Hematopoietic multipotent progenitor cell treated with erythropoietin and hydrocortisone succinate and interleukin-3 and kit ligand, for 4 days (in vitro differentiated cells): ENCODE measurements around the gene CHST11.
"Not testable (repeated sequence)": the region's sequence is repeated elsewhere in the genome, so short reads cannot be mapped to it uniquely, and the experiment has no call there.

Experiments used
- DNase-seq: peaks from one replicate; pipeline ENCODE4 v3.0.0-alpha.2; 2015

CHST11 gene

DNA sequence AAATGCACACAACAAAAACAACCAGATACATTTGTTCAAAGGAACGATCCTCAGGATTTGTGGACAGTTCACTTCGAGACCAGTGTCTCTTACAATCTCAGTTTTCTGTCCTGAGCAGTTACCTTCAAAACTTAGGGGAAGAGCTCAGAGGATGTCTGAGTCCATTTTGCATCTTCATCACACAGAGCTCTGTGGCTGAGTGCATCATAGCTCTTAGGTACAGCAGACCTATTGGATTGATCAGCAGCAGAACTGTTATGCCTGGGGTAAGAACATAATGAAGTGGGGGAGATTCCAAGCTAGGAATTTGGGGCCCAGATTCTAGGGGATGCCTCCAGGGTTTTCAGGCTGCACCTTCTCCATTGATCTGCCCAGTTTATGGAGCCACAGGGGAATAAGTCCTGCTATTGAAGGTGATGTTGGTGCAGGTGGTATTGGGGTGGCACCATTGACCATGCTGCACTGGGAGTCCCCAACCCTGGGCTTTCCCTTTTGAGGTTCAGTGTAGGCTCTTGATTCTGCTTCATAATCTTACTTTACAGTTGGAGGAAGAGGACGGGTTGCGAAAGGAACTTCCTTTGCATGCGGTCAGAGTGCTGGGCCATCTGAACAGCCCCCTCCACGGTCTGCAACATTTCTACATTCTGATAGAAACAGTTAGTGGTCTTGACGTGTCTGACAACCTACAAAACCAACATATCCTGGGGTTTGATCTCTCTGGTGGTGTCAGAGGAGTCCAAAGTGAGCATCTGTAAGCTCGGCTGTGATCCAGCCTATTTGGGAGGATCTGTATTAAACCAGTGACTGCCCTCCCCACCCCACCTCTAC, 112.8 kb downstream of the CHST11 start:
- peak; percentile 97 for DNase-seq

DNA sequence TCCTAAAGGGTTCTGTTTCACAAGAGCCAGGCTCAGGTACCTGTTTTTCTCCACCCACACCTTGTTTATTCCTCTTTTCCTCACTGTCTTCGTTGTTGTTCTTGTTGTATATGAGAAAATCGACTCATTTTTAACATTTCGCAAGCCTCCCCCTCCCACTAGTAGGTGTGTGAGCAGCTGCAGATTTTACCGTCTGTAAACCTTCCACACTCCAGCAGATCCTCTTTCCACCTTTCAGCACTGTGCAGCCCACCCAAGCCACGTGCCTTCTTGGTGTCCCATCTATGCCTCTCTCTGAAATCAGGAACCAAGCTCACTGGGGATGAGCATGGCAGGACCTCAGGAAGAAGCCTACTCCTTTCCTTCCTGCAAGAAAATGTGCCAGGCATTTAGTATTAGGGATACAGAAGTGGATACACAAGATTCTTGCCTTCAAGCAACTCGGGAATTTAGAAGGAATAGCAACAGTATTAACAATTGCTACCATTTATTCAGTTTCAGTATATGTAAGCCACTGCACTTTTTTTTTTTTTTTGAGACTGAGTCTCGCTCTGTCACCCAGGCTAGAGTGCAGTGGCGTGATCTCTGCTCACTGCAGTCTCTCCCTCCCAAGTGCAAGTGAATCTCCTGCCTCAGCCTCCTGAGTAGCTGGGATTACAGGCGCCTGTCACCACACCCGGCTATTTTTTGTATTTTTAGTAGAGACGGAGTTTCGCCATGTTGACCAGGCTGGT, 113.6 kb downstream of the CHST11 start:
- DNase-seq, result no peak

DNA sequence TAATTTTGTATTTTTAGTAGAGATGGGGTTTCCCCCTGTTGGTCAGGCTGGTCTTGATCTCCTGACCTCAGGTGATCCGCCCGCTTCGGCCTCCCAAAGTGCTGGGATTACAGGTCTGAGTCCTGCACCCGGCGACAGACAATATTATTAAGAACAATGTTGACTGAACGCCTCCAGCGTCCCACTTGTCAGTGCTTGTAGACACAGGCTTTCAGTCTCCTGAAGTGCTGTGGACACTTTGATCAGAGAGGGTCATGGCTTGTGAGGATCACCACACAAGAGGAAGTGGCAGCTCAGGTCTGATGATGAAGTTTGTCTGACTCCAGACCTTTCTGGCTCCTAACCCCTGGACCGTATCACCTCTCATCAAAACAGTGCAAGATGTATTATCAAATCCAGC, 114.6 kb downstream of the CHST11 start:
- peak; percentile 61 for DNase-seq

DNA sequence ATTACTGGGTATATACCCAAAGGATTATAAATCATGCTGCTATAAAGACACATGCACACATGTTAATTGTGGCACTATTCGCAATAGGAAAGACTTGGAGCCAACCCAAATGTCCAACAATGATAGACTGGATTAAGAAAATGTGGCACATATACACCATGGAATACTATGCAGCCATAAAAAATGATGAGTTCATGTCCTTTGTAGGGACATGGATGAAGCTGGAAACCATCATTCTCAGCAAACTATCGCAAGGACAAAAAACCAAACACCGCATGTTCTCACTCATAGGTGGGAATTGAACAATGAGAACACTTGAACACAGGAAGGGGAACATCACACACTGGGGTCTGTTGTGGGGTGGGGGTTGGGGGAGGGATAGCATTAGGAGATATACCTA, 117.6 kb downstream of the CHST11 start:
- DNase-seq, result not testable (repeated sequence)

DNA sequence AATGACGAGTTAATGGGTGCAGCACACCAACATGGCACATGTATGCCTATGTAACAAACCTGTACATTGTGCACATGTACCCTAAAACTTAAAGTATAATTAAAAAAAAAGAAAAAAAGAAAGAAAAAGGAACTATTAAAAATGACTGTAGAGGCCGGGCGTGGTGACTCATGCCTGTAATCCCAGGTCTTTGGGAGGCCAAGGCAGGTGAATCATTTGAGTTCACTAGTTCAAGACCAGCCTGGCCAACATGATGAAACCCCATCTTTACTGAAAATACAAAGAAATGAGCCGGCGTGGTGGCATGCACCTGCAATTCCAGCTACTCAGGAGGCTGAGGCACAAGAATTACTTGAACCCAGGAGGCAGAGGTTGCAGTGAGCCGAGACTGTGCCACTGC, 118.0 kb downstream of the CHST11 start:
- not testable (repeated sequence) for DNase-seq

DNA sequence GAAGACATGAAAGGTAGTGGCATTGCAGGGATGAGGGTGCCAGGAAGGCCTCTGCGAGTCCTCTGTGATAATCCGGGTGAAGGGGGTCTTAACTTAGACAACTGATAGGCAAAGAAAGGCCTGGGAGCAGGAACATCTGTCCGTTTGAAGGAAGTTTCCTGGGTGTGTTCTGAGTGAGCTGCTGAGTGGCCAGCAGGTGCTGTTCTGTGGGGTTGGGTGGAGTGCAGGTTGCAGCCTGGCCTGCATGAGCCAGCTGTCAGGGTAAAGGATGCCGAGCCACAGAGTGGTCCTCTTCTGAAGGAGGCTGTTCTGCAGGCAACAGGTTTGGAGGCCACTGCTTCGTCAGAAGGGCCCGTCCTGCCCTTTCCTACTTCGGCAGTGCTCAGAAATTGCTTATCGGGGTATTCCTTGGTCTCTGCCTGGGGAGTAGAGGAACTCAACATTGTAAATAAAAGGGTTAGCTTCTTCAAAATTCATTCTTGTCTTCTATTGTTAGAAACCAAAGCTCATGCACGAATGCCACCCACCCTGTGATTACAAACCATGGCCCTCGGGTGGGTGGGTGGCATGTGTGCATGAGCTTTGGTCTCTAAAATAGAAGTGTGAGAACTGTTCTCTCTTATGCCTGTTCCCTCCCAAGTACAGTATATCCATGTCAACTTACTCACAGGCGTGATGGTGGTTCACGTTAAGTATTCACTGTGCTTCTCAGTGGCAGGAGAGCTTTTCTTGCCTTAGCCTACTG, 118.9 kb downstream of the CHST11 start:
- DNase-seq, result no peak

DNA sequence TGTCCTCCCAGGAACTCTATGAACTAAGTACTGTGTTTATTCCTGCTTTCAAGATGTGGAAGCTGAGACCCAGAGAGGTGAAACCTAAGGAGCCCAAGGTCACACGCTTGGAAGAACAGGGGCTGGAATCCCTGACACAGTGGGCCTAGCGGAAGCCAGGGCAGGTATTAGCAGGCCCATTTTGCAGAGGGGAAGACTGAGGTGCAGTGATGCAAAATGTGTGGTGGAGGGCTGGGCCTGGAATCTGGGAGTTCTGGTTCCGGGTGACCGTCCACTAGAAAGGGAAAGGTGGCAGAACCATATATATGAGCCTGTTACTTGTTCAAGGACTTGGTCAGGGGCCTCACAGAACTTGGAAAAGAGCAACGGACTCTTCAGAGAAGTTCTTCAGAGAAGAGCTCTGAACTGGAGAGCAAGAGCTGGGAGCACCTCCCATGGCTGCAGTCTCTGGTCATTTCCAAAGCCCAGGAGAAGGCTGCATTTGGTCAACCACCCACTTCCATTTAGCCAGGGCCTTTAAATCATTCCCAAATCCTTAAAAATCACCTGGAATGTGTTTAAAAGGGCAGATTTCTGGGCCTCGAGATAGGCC, 119.5 kb downstream of the CHST11 start:
- no peak for DNase-seq

DNA sequence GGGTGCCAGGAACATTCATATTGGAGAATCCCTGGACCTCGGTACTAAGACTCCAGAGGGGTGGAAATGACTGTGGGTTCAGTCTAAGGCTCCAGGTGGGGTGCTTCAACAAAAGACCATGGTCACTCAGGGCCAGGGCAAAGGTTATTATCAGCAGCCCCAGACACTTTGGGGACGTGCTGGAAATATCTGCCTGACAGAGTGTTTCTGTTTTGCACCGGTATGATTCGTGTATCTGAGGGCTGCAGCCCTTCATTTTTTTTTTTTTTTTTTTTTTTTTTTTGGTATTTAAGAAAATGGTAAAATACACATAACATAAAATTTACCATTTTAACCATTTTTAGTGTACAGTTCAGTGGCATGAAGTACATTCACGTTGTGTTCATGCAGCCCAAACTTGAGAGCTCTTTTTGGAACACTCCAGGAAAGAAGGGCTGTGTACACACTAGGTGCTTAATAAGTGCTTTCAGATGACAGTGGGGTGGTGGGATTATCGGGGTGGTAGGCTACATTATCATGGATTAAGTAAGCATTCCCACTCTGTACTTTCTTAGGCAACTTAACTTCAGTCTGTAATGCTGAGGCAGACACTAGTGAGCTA, 120.3 kb downstream of the CHST11 start:
- peak; percentile 82 for DNase-seq

DNA sequence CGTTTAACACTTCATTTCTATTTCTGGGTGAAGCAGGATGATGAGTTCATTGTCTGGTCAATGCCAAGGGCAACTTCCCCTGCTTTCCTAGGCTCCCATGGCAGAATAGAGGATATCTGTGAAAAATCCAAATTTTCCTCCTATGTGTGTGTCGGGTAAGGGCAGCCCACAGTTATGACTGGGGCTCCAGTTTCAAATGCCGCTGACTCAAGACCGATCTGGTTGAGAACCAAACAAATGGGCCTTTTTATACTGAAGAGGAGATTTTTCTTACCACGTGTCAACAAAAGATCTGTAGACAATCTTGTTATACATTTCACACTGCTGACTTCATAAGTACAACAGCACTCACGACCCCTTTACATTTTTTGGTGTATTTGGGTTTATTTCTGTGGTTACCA, 120.8 kb downstream of the CHST11 start:
- DNase-seq, result no peak

DNA sequence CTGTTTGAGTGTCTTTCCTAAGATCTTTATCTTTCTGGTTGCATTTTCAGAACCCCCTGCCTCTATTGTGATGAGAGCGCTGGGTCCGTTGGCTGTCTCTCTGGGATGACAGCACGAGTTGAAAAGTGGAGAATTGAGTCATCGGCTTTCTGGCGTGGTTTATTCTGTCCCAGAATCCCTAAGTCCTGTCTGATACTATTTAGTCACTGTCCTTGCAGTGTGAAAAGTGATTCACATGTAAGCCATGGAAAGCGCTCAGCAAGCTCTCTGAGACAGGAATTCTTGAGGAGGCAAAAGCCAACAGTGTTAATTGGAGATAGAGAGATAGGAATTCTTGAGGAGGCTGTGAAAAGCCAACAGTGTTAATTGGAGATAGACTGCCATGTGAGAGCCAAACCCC, 121.7 kb downstream of the CHST11 start:
- no peak for DNase-seq

DNA sequence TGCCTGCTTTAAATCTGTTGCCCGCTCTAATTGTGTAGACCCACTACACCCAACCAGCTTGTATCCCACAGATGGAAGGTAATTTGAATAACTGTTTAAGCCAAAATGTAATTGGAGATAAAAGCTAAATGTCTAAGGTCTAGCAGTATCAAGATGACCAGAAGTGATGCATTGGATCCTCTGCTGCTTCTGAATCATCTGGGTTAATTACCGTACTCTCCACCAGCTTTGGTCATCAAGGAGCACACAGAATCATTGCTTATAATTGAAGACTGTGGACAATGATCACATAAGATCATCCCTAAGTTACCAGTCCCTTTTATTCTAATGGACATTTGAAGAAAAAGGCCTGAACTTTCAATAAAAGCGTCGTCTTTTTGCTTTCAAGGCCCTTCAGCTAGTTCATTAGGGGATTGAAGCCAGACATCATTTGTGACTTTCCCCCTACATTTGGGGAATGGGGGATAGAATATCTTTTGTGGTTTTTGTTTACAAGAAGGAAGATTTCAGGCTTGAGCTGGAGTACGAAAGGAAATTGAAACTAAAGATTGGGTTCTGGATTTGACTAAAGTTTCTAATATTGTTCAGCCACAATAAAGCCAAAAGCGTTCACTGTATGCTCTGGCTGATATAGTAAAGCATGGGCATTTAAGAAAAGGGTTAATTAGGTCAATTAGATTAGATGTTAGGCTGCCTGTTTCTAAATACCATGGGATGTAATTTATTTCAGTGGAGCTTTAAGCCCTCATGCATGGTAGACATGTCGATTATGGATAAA, 123.2 kb downstream of the CHST11 start:
- DNase-seq, result no peak

DNA sequence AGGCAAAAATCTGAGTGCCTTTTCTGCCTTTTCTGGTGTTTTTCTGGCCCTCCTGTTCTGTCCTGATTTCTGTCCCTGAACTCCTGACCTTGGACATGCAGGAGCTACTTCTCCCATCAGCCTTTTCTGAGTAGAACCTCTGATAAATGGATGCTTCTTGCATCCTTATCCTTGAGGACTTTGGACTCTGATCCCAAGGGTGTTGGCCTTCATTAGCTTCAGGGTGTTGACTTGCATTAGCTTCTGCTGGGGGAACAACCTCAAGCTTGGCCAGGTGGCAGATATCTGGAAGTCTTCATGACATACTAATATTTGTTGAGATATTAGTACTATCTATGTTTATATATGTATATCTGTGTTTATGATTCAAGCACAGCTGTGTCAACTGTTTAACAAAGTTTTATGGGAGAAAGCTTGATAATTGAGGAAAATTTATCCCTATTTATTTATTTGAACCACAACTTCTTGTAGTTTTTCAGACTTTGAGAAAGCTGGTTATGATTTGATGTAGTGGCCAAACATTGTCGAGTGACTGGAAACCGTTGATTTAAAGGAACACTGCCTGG, 124.3 kb downstream of the CHST11 start:
- no peak for DNase-seq

DNA sequence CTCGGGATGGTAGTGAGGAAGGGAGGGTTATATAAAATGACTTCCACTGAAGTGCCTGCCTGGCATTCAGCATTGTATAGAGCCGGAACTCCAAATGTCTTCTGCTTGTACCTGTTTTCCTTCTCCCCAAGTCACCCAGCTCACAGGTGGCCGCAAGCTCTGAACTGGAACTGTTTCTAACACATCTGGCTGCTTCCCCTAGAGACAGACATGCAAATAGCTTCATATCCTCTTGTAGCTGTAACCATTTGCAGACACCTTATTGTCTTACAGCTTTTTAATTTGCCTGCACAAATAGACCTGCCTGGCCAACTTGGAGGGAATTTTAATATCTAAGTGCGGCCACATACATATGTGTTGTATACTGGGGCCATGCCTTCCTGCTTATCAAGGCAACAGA, 126.0 kb downstream of the CHST11 start:
- no peak for DNase-seq

DNA sequence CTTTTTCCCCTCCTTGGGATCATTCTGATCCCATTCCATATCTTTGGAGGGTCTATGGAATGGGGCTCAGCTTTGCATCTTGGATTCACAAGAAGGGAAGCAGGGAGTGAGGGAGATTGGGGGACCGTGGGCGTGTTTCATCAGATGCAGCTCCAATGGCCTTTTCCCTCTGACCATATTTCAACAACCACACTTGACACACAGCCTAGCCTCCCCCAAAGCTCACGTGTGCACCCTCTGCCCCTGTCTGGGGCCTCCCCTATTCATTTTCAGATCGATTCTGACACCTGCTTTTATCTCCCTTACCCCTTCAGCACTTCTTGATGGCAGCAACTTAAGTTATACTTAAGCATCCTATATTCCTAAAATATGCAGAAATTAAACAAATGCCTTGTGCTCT, 126.6 kb downstream of the CHST11 start:
- no peak for DNase-seq

DNA sequence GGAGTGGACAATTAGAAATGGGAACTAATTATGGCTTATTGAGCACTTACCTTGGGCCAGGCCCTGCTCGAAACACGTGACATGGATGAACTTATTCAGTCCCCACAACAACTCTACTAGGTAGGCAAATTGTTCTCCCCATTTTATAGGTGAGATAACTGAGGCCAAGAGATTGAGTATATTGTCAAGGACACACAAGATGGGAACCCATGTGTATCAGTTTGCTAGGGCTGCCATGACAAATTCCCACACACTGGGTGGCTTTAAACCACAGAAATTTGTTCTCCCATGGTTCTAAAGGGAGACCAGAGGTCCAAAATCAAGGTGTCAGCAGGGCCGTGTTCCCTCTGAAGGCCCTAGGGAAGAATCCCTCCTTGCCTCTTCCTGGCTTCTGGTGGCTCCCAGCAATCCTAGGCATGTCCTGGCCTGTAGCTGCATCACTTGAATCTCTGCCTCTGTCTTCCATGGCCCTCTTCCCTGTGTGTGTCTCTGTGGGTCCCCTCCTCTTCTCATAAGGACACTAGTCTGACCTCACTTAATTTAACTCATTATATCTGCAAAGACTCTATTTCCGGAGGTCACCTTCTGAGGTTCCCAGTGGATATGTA, 128.8 kb downstream of the CHST11 start:
- DNase-seq, result no peak

DNA sequence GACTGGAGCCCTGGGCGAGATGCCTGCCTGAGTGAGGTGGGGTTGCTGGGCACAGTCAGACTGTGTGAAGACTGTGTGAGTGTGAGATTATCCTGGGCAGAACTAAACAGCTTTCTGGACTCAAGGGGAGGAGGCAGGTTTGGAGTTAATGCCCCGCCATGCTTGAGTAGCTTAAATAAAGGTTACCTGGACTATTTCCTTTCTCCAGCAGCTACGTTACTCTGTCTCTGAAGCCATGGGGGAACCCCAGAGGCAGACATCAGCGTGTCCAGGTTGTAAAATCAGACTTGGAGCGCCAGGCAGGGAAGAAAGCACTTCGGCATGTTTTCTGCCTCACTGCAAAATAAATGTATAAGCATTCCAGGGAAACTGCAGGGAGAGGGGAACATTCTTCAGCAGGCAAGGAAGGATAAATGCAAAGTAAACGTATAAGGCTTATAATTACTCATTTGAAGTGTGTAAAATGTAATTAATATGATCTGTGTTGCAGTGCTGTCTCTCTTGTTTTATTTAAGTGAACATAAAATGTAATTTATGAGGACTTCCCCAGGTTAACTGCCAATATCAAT, 129.7 kb downstream of the CHST11 start:
- no peak for DNase-seq

DNA sequence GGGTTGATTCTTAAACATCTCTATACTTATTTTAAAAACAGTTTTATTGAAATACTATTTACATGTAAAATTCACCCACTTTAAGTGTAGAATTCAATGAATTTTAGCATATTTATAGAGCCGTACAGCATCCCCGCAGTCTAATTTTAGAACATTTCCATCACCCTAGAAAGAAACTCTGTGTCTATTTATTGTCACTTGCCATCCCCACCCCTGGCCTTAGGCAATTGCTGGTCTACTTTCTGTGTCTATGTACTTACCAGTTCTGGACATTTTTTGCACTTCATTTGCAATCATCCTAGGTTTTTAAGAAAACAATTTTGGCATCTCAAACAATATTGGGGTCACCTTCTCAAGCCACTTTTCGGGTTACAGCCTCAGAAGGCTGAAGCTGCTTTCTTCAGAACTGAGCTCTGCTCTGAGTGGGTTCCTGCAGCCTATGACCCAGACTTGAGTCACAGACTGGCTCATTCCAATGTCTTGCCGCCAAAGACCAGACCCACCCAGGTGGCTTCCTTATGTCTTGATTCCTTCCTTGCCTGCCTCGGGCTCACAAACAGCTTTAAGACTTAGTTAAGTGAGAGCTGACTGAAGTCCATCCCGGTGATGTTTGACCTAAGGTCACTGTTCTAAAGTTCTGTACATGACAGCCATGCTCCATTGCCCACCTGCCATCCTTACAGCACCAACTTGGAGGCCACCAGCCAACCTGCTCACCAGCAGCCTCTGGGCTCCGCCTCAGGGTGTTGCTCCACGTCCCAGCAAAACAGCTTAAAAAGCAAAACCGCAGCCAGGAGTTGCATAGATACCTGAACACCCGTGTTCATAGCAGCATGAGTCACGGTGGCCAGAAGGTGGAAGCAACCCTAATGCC, 131.5 kb downstream of the CHST11 start:
- DNase-seq, result no peak

DNA sequence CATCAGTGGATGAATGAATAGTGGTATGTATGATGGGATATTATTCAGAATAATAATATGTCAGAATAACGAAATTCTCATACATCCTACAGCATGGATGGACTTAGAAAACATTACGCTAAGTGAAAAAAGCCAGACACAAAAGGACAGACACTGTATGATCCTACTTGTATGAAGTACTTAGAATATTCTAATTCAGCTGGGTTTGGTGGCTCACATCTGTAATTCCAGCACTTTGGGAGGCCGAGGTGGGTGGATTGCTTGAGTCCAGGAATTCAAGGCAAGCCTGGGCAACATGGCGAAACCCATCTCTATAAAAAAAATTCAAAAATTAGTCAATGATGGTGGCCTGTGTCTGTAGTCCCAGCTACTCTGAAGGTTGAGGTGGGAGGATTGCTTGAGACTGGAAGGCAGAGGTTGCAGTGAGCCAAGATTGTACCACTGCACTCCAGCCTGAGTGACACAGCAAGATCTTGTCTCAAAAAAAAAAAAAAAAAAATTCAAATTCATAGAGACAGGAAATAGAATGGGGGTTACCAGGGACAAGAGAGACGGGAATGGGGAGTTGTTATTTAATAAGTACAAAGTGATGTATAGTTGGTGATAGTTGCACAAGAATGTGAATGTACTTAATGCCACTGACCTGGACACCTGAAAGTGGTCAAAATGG, 132.3 kb downstream of the CHST11 start:
- peak; percentile 49 for DNase-seq

DNA sequence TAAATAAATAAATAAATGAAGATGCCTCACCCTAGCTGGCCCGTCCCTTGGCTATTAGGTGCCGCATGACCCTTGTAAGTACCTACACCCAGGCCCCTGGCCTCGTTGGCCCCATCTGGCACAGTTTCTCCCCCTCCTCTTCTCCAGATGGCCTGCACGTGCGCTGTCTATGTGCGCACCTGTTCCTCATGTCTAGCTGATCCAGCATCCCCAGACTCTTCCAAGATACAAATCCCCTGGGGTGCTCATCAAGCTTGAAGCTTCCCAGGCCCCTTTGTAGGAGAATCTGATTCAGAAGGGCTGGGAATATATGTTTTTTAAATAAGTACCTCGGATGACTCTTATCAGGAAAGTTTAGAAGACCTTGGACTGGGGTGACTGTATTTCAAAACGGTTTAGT, 133.3 kb downstream of the CHST11 start:
- DNase-seq, result no peak
